AG04449 (cell line): Measurements from ENCODE around the gene LUM.

Experiments
- CTCF ChIA-PET: fragments of 350-600 bp; formaldehyde crosslinking; extraction: SDS; loops from one replicate; lab custom pipeline; 2021; ENCODE audit warnings: antibody characterized with exemption; lab: Yijun Ruan, JAX
- POLR2A ChIA-PET: fragments of 400-600, 350-600 bp; formaldehyde crosslinking; extraction: SDS; loops from one replicate; lab custom pipeline; 2020; ENCODE audit warnings: antibody characterized with exemption, inconsistent platforms; lab: Yijun Ruan, JAX
- DNase-seq: peaks from one replicate; pipeline ENCODE4 v3.0.0-alpha.2; 2010; ENCODE audit warnings: low read depth, low spot score
- H3K4me3 ChIP-seq: 2 replicates; pipeline ENCODE4 v1.5.1; 2011; ENCODE audit warnings: low read depth, mild to moderate bottlenecking, control low read depth, low read length
- TF ChIP-seq, protein P1 (sequence below): IDR thresholded peaks from one replicate; pipeline ENCODE4 v1.5.1; 2011; ENCODE audit warnings: mild to moderate bottlenecking, moderate library complexity, low read length, control low read depth, inconsistent platforms; ENCODE audit not compliant: insufficient read depth; ENCODE audit errors: missing control alignments

LUM gene

DNA sequence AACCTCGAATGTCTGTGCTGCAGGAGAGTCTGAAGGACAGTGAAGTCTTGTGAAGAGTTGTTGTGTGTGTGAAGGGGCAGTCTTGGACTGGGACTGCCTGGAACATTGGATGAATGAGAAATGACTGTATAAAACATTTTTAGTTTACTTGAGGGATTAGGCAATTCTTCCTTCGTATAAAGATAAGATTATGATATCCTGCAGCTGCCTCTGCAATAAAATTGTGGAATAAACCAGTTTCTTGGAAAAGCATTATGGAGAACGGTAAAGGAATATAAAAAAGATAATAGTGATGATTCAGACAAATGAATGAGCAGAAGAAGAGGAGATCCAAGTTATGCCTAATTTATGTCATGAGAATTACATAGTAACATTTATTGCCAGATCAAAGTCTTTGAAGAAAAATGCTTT, 30.9 kb upstream of the LUM start:
- H3K4me3 ChIP-seq: no peak overlapping the region
- no peak for DNase-seq
- ChIA-PET POLR2A (no interaction called here), CTCF (no interaction called here)
- TF ChIP-seq, protein P1, sequence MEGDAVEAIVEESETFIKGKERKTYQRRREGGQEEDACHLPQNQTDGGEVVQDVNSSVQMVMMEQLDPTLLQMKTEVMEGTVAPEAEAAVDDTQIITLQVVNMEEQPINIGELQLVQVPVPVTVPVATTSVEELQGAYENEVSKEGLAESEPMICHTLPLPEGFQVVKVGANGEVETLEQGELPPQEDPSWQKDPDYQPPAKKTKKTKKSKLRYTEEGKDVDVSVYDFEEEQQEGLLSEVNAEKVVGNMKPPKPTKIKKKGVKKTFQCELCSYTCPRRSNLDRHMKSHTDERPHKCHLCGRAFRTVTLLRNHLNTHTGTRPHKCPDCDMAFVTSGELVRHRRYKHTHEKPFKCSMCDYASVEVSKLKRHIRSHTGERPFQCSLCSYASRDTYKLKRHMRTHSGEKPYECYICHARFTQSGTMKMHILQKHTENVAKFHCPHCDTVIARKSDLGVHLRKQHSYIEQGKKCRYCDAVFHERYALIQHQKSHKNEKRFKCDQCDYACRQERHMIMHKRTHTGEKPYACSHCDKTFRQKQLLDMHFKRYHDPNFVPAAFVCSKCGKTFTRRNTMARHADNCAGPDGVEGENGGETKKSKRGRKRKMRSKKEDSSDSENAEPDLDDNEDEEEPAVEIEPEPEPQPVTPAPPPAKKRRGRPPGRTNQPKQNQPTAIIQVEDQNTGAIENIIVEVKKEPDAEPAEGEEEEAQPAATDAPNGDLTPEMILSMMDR: no peak

DNA sequence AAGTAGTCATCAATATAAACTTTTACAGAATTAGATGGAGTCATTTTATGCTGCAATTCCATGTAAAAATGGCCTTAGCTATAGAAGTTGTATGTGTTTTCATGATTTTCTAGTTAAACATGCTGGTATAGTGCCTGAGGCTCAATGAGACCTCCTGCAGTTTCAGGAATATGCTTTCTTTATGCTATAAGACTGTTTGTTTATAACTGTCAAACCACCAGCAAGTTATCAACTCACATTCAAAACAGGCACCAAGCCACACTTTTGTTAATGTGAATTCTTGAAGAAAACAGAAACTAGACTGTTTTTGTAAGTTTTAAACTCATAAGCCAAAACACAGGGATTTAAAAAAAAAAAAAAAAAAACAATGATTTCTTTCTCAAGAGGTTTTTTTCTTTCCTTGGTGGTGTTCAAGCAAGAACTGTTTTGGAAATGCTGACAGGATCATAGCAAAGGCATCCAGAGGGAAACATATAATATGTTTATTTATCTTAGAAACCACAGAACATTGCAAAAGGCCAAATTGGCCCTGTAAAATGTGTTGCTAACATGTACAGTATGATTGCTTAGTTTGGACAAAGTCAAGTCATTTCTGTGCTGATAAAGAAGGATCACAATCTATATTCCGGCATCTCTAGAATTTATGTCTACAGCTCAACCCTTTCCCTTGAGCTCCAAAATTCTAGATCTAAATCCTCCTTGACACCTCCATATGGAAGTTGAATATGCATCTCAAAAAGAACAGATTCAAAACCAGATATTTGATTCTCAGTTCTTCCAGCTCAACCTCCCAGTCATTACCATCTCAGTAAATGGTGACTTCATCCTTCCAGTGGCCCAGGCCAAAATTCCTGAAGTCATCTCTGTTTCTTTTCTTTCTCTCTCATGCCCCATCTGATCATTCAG, 29.0 kb upstream of the LUM start:
- peak; percentile 75 for DNase-seq
- no peak overlapping the region for H3K4me3 ChIP-seq
- ChIA-PET POLR2A (interaction anchor here (0.5 to 0.8 kb wide), 2 partner anchors 42 to 215 kb away, joined by 3 read pairs; no protein-coding TSS in a partner anchor), CTCF (interaction anchor here (1.0 to 4.6 kb wide), 5 partner anchors 30 to 162 kb away, joined by 3 to 16 read pairs (median 3); no protein-coding TSS in a partner anchor)
- TF ChIP-seq, protein P1: no peak

DNA sequence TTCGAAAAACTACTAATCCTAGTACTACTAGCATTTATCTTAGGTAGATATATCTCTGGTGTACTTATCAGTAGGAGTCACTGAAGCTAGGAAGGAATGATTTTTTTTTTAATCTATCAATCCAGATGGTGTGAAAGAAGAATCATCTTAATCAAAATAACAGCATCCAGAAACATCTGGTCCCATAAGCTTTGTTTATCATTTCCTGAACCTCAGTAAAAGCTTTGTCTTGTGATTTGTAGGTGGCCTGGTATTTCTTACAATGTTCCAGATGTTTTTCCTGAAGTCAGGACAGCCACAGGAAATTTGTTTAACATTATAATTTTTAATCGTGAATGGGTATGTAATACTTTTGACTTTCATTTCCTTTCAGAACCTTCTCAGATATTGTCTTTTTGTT, 28.0 kb upstream of the LUM start:
- POLR2A ChIA-PET: interaction anchor here (1.0 kb wide), 1 partner anchor 28 kb away, joined by 3 read pairs; the partner anchor contains the start of gene LUM
- TF ChIP-seq, protein P1: no peak
- no peak overlapping the region for H3K4me3 ChIP-seq
- CTCF ChIA-PET: interaction anchor here (1.0 to 4.6 kb wide), 3 partner anchors 38 to 161 kb away, joined by 3 to 16 read pairs (median 5); no protein-coding TSS in a partner anchor
- DNase-seq: no peak

DNA sequence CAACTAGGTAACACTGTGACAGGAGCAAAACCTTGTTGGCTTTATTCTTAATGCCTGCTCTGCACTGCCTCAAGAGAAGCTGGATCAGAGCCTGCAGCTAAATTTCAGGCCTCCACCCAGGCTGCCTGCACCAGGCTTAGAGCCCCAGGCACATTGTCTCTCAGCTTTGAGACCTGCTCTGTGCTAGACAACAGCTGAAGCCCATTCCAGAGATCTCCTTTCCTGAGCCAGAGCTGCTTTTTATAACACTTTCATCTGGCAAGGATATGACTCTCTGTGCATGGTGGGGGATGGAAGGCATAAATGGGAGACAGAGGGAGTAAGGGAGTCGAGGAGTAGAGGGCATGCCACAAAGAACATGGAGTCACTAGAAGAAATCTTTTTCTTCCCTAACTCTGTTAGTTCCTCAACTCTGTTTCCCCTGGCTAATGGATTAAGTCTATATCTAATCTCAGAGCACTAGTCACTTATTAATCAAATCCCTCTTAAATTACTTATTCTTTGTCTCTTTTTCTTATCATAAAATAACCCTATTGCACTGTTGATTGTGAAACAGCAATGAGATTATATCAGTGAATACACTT, 27.1 kb upstream of the LUM start:
- POLR2A ChIA-PET: interaction anchor here (1.0 kb wide), 1 partner anchor 27 kb away, joined by 3 read pairs; the partner anchor contains the start of gene LUM
- TF ChIP-seq, protein P1: no peak
- CTCF ChIA-PET: interaction anchor here (0.6 to 4.6 kb wide), 4 partner anchors 39 to 244 kb away, joined by 3 to 16 read pairs (median 4); no protein-coding TSS in a partner anchor
- no peak for DNase-seq
- H3K4me3 ChIP-seq: no peak overlapping the region

DNA sequence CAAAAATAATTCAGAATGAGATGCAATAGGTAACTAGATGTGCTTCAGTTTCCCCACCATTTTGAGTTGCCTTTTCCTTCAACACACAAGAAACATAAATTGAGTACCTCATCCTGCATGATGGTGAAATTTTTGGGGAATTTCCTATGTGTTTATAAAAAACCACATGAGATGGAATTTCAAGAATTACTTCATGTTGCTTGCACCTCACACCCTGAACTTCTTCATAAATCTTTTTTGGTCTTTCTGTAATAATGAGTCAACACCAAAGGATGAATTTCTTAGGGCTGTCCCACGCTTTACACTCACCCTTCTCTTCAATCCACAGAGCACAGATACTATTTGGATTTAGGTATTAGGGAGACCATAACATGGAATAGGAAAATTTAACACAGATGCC, 22.6 kb upstream of the LUM start:
- TF ChIP-seq, protein P1: no peak
- ChIA-PET POLR2A (no interaction called here), CTCF (interaction anchor here (1.6 kb wide), 1 partner anchor 153 kb away, joined by 5 read pairs; no protein-coding TSS in a partner anchor)
- no peak overlapping the region for H3K4me3 ChIP-seq
- peak; percentile 90 for DNase-seq
